Measurements from ENCODE around the gene ELK1. TPM values are rescaled to one million over a fixed set of nuclear protein-coding genes. Genes with fewer than 3 reads are reported as not detected.
A peak's percentile ranks its signal among the peaks of the same experiment; 100 is the strongest.

ELK1 gene
- total RNA-seq, 2 experiments from 2014 or later, result 65.4 to 67.5 TPM

GRCh38 chrX:47631676-47632075 lies 18.7 kb downstream of the ELK1 start:
- peaks cover 2% of the 10 kb centered on the region for H3K36me3 Mint-ChIP-seq

DNA sequence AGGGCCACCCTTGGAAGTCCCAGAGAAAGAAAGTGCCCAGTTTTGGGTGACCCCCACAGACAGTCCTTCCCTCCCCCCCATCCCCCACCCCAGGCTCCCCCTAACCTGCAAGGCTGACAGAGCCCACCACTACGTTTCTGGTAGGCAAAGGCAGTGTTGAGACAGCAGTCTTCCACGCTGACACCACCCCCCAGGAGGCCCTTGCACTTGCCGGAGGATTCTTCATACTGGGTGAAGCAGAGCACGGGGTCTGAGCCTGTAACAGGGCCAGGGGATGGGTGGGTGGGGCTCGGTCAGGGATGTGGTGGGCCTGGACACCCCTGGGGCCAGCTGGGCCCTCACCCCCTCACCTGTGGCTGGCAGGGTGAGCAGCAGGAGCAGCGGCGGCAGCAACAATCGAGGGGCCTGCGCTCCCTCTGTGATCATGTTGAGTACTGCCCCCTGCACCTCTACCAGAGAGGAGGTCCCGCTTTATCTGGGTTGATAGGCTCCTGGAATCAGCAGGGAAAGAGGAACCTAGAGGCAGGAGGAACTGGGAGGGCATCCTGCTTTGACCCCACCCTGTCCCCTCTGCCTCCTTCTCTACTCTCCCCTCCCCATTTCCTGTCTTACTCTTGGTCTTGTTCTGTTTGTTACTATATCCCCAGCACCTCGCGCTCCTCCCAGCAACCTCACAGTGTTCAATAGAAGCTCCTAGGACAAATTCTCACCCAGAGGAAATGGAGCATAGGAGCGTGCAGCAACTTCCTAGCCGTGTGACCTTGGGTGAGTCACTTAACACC lies 20.8 kb downstream of the ELK1 start, which contains the start of gene CFP:
TSS of gene CFP (minus strand) at position 512 of the 782 bp plus-strand sequence. CDS start at position 426, 86 bp downstream.
- H3K27me3 Mint-ChIP-seq, result no peaks in the 10 kb centered on the region
- no peaks in the 10 kb centered on the region for H3K9me3 Mint-ChIP-seq
- H3K4me3 Mint-ChIP-seq, result peak within 1 kb of the TSS; percentile 42
- H3K36me3 Mint-ChIP-seq, result no peaks in the 10 kb centered on the region
- peaks cover 14% of the 10 kb centered on the region for H3K4me1 Mint-ChIP-seq
- peak within 1 kb of the TSS; percentile 76 for H3K27ac Mint-ChIP-seq
- DNase-seq, result no peak

More at GRCh38 chrX:47631676-47632075, 18.7 kb downstream of the ELK1 start:
- no peaks in the 10 kb centered on the region for H3K9me3 Mint-ChIP-seq
- H3K4me3 Mint-ChIP-seq, result no peak overlapping the region
- H3K27me3 Mint-ChIP-seq, result no peaks in the 10 kb centered on the region
- no peak overlapping the region for H3K27ac Mint-ChIP-seq
- DNase-seq, result no peak
- H3K4me1 Mint-ChIP-seq, result peaks cover 14% of the 10 kb centered on the region

DNA sequence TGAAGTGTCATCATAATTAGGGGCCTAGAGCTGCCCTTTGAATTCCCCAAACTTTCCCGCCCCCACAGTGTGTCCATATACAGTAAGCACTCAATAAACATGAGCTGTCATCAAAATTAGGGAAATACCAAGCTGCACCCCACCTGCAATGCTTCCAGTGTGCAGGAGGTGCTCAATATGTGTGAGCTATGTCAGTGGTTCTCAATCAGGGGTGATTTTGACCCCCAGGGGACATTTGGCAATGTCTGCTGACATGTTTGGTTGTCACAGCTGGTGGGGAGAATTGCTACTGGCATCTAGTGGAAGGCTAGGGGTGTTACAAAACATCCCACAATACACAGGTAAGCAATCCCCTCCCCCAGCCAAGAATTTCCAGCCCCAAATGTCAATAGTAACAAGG lies 21.4 kb downstream of the ELK1 start:
- H3K27ac Mint-ChIP-seq, result no peak overlapping the region
- no peak for DNase-seq
- H3K4me1 Mint-ChIP-seq, result peaks cover 17% of the 10 kb centered on the region
- no peaks in the 10 kb centered on the region for H3K27me3 Mint-ChIP-seq
- no peaks in the 10 kb centered on the region for H3K36me3 Mint-ChIP-seq
- no peaks in the 10 kb centered on the region for H3K9me3 Mint-ChIP-seq
- peak overlapping the region; percentile 42 for H3K4me3 Mint-ChIP-seq

- no peaks in the 10 kb centered on the region for H3K36me3 Mint-ChIP-seq
- peaks cover 4% of the 10 kb centered on the region for H3K27me3 Mint-ChIP-seq
- H3K27ac Mint-ChIP-seq, result no peak overlapping the region
- peaks cover 24% of the 10 kb centered on the region for H3K4me1 Mint-ChIP-seq
- DNase-seq, result no peak
- H3K9me3 Mint-ChIP-seq, result no peaks in the 10 kb centered on the region
- no peak overlapping the region for H3K4me3 Mint-ChIP-seq
These were observed 25.0 kb downstream of the ELK1 start for GRCh38 chrX:47625365-47625764.

- peak; percentile 38 for DNase-seq
- Mint-ChIP-seq H3K9me3 (no peaks in the 10 kb centered on the region), H3K4me3 (peak overlapping the region; percentile 77), H3K4me1 (peaks cover 12% of the 10 kb centered on the region), H3K36me3 (no peaks in the 10 kb centered on the region), H3K27me3 (peaks cover 7% of the 10 kb centered on the region), H3K27ac (no peak overlapping the region)
These were observed 26.8 kb downstream of the ELK1 start for GRCh38 chrX:47623540-47624027.

DNA sequence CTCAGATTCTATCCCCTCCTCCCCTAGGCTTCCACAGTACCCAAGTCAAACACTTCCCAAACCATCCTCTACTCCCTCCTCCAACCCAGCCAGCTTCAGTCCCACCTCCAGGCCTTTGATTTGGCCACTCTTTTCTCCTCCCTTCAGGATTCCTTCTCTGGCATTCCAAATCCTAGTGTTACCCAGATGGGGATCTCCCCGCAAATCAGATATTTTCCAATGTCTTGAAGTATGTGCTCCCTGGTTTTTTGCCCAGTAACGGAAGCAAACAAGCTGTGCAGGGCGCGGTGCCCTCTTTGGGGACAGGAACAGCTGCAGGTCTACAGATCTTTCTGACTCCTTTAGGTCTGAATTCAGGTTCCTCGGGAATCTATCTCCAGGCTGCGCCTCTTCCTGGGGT lies 28.5 kb downstream of the ELK1 start:
- H3K36me3 Mint-ChIP-seq, result no peaks in the 10 kb centered on the region
- peaks cover 19% of the 10 kb centered on the region for H3K27me3 Mint-ChIP-seq
- no peak for DNase-seq
- H3K27ac Mint-ChIP-seq, result no peak overlapping the region
- H3K9me3 Mint-ChIP-seq, result no peaks in the 10 kb centered on the region
- H3K4me1 Mint-ChIP-seq, result peaks cover 11% of the 10 kb centered on the region
- no peak overlapping the region for H3K4me3 Mint-ChIP-seq

DNA sequence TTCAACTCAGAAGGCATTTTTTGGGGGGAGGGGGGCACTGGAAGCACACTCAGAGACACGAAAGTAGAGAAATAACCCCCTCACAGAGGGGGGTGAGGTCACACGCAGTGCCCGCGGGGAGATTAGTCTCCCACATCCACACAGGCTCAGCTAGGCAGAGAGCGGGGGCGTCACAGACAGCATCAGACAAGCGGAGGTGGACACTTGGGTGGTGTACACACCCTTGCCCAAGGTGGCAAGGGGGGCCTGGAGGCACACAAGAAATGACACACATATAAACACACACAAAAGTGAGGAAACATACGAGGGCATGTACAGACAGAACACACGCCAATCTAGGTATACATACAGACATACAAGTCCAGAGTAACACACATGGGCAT lies 30.1 kb downstream of the ELK1 start:
- H3K27ac Mint-ChIP-seq, result no peak overlapping the region
- no peak overlapping the region for H3K4me3 Mint-ChIP-seq
- H3K27me3 Mint-ChIP-seq, result peaks cover 19% of the 10 kb centered on the region

DNA sequence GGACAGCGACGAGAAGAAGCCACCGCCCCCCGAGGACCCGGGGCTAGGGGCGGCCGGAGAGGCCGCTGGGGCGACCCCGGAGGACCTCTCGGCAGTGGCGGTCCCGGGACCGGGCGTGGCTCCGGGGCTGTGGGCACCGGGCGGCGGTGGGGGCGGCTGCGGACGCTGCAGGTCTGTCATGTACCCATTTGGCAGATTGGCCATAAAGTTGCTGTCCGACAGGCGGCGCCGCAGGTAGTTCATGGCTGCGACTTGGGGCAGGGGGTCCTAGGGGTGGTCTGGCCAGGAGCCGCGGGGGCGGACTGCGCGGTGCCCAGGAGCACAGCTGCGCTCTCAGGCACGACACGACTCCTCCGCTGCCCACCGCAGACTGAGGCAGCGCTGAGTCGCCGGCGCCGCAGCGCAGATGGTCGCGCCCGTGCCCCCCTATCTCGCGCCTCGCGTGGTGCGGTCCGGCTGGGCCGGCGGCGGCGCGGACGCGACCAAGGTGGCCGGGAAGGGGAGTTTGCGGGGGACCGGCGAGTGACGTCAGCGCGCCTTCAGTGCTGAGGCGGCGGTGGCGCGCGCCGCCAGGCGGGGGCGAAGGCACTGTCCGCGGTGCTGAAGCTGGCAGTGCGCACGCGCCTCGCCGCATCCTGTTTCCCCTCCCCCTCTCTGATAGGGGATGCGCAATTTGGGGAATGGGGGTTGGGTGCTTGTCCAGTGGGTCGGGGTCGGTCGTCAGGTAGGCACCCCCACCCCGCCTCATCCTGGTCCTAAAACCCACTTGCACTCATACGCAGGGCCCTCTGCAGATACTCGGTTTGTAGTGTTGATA lies 30.7 kb downstream of the ELK1 start, which contains the start of gene SYN1:
TSS of gene SYN1 (minus strand) at position 372 of the 817 bp plus-strand sequence. CDS start at position 243, 129 bp downstream.
- no peak within 1 kb of the TSS for H3K27ac Mint-ChIP-seq
- peak; percentile 86 for DNase-seq
- no peaks in the 10 kb centered on the region for H3K9me3 Mint-ChIP-seq
- H3K4me3 Mint-ChIP-seq, result peak within 1 kb of the TSS; percentile 57
- peaks cover 11% of the 10 kb centered on the region for H3K4me1 Mint-ChIP-seq
- H3K27me3 Mint-ChIP-seq, result peaks cover 19% of the 10 kb centered on the region
- no peaks in the 10 kb centered on the region for H3K36me3 Mint-ChIP-seq

More for the DNA sequence above, 30.1 kb downstream of the ELK1 start:
- no peak for DNase-seq
- Mint-ChIP-seq H3K36me3 (no peaks in the 10 kb centered on the region), H3K9me3 (no peaks in the 10 kb centered on the region), H3K4me1 (peaks cover 11% of the 10 kb centered on the region)

- Mint-ChIP-seq H3K27me3 (peaks cover 19% of the 10 kb centered on the region), H3K4me1 (peaks cover 8% of the 10 kb centered on the region), H3K27ac (no peak overlapping the region), H3K9me3 (no peaks in the 10 kb centered on the region), H3K36me3 (no peaks in the 10 kb centered on the region), H3K4me3 (peak overlapping the region; percentile 57)
- DNase-seq, result no peak
These were observed 31.4 kb downstream of the ELK1 start for GRCh38 chrX:47618923-47619485.

- DNase-seq, result no peak
- no peak overlapping the region for H3K4me3 Mint-ChIP-seq
- H3K4me1 Mint-ChIP-seq, result no peaks in the 10 kb centered on the region
- H3K9me3 Mint-ChIP-seq, result no peaks in the 10 kb centered on the region
- H3K36me3 Mint-ChIP-seq, result no peaks in the 10 kb centered on the region
- peaks cover 15% of the 10 kb centered on the region for H3K27me3 Mint-ChIP-seq
- no peak overlapping the region for H3K27ac Mint-ChIP-seq
These were observed 35.7 kb downstream of the ELK1 start for GRCh38 chrX:47614618-47615017.

DNA sequence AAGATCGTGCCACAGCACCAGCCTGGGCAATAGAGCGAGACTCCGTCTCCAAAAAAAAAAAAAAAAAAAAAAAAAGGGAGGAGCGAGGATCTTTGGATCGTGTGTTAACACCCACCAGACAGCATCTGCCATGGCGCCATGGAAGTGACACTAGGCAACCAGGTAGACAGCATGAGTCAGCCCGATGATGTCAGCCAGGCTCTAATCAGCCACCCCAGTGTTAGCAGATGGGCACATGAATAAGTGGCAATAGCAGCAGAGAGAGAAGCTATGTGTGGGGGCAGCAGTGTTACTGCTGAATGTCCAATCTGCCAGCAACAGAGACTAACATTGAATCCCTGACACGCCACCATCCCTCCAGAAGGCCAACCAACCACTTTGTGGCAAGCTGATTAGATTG lies 37.3 kb downstream of the ELK1 start:
- H3K4me1 Mint-ChIP-seq, result peaks cover 3% of the 10 kb centered on the region
- H3K9me3 Mint-ChIP-seq, result no peaks in the 10 kb centered on the region
- DNase-seq, result no peak
- peaks cover 11% of the 10 kb centered on the region for H3K27me3 Mint-ChIP-seq
- H3K27ac Mint-ChIP-seq, result no peak overlapping the region
- H3K36me3 Mint-ChIP-seq, result no peaks in the 10 kb centered on the region
- H3K4me3 Mint-ChIP-seq, result no peak overlapping the region

GRCh38 chrX:47612418-47612817 lies 37.9 kb downstream of the ELK1 start:
- Mint-ChIP-seq H3K27me3 (peaks cover 6% of the 10 kb centered on the region), H3K9me3 (no peaks in the 10 kb centered on the region), H3K4me1 (peaks cover 3% of the 10 kb centered on the region), H3K4me3 (no peak overlapping the region), H3K27ac (no peak overlapping the region), H3K36me3 (no peaks in the 10 kb centered on the region)
- no peak for DNase-seq

DNA sequence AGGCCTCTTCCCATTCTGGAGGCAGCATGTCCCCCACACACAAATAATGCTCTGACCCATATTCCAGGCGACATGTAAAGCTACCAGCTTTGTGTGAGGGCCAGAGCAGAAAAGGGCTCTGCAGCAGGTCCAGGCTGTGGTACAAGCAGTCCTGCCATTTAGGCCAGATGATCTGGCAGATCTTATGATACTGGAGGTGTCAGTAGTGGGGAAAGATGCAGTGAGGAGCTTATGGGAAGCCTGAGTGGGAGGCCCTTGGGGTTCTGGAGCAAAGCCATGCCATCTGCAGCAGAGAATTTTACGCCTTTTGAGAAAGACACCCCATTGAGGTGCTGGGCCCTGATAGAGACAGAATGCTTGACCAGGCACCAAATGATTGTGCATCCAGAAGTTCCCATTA lies 38.4 kb downstream of the ELK1 start:
- Mint-ChIP-seq H3K27me3 (peaks cover 5% of the 10 kb centered on the region), H3K9me3 (no peaks in the 10 kb centered on the region), H3K27ac (no peak overlapping the region), H3K4me1 (peaks cover 3% of the 10 kb centered on the region), H3K4me3 (no peak overlapping the region), H3K36me3 (no peaks in the 10 kb centered on the region)
- DNase-seq, result no peak

GRCh38 chrX:47611489-47611888 lies 38.9 kb downstream of the ELK1 start:
- DNase-seq, result no peak
- no peaks in the 10 kb centered on the region for H3K36me3 Mint-ChIP-seq
- H3K4me3 Mint-ChIP-seq, result no peak overlapping the region
- peaks cover 3% of the 10 kb centered on the region for H3K4me1 Mint-ChIP-seq
- H3K27ac Mint-ChIP-seq, result no peak overlapping the region
- no peaks in the 10 kb centered on the region for H3K9me3 Mint-ChIP-seq
- H3K27me3 Mint-ChIP-seq, result peaks cover 5% of the 10 kb centered on the region

DNA sequence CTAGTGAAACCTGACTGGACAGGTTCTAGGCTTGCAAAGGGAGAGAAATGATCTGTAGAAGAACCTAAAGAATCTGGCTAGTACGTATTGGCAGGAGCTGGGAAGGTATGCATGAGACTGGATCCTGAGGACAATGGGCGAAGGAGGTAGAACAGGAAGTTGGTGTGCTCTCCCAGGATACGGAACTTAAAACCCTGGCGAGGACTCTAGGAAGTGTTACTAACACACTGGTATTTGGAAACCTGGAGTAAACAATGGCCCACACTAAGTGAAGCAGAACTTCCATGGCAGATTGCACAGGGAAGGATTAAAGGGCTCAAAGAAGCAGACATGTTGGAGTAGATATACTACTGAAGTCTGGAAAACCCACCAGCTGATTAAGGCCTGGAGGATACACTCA lies 39.9 kb downstream of the ELK1 start:
- Mint-ChIP-seq H3K9me3 (no peaks in the 10 kb centered on the region), H3K27ac (no peak overlapping the region), H3K4me1 (peaks cover 3% of the 10 kb centered on the region), H3K4me3 (no peak overlapping the region), H3K27me3 (peaks cover 5% of the 10 kb centered on the region), H3K36me3 (no peaks in the 10 kb centered on the region)
- DNase-seq, result no peak

All from activated naive CD8-positive, alpha-beta T cell treated with anti-CD3 and anti-CD28 coated beads for 36 hours (primary cell).